ENCODE results near the gene ICAM2.

DNA sequence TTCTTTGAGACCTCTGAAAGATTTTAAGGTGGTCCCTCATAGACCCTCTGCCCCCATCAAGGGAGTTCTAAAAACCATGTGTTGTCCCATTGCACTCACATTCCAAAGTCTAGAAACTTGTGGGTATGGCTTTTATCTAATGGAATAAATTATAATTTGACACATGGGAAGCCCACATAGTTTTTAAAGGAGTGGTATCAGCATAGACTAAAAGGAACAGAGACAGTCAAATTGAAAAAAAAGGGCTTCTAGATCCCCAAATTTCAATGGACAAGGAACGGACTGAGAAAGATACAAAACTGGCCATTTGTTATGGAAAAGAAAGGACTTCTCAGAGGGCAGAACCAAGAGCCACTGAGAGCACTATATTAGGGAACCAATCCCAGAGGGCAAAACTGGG, 48.7 kb upstream of the ICAM2 start:
- TF ChIP-seq, protein P1, sequence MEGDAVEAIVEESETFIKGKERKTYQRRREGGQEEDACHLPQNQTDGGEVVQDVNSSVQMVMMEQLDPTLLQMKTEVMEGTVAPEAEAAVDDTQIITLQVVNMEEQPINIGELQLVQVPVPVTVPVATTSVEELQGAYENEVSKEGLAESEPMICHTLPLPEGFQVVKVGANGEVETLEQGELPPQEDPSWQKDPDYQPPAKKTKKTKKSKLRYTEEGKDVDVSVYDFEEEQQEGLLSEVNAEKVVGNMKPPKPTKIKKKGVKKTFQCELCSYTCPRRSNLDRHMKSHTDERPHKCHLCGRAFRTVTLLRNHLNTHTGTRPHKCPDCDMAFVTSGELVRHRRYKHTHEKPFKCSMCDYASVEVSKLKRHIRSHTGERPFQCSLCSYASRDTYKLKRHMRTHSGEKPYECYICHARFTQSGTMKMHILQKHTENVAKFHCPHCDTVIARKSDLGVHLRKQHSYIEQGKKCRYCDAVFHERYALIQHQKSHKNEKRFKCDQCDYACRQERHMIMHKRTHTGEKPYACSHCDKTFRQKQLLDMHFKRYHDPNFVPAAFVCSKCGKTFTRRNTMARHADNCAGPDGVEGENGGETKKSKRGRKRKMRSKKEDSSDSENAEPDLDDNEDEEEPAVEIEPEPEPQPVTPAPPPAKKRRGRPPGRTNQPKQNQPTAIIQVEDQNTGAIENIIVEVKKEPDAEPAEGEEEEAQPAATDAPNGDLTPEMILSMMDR (conservative IDR thresholded peaks at IDR 0.05; ENCODE audit: low read length): no peak
- TF ChIP-seq EZH2phosphoT487 (IDR thresholded peaks at IDR 0.05; ENCODE audit: borderline replicate concordance): no peak

All from Loucy (cell line).